H1 (cell line): ENCODE results near the gene LDLRAD4. TPM values are rescaled to one million over a fixed set of nuclear protein-coding genes. Genes with fewer than 3 reads are reported as not detected.

Experiments used
- CTCF ChIA-PET: fragments of 300-600 bp; sonication (Branson Sonifier 250); formaldehyde crosslinking; loops from one replicate; lab custom pipeline; 2021; ENCODE audit not compliant: partially characterized antibody; lab: Charles Lee
- POLR2A ChIA-PET: fragments of 300-600 bp; sonication (Branson Sonifier 250); formaldehyde crosslinking; loops from one replicate; lab custom pipeline; 2021; ENCODE audit warnings: inconsistent platforms; ENCODE audit not compliant: partially characterized antibody; lab: Charles Lee
- DNase-seq, 2 experiments: peaks; one replicate each; pipeline versions ENCODE4 v3.0.0 to v3.0.0-alpha.2; 2010 to 2022; ENCODE audit warnings: low spot score in 2 of 2, low read depth in 1 of 2, mixed read lengths in 1 of 2
- FAIRE-seq: peaks from 2 replicates; lab custom pipeline; 2011; peaks lifted over from hg19 to GRCh38; lab: Jason Lieb, UNC
- H2AFZ ChIP-seq: 2 replicates; pipeline ENCODE4 v1.8.1; 2012; ENCODE audit warnings: low read length, inconsistent platforms
- H2AK5ac ChIP-seq: 2 replicates; pipeline ENCODE4 v1.6.1; 2013; ENCODE audit warnings: low read depth, low read length
- H2BK120ac ChIP-seq: replicated peaks from 2 replicates; pipeline ENCODE3; 2013; ENCODE audit warnings: low read depth, low read length, inconsistent platforms
- H2BK12ac ChIP-seq: 2 replicates; pipeline ENCODE4 v1.6.1; 2013; ENCODE audit warnings: low read depth, low read length
- H2BK15ac ChIP-seq: 2 replicates; pipeline ENCODE4 v1.6.1; 2013; ENCODE audit warnings: low read length
- H2BK20ac ChIP-seq: 2 replicates; pipeline ENCODE4 v1.6.1; 2013; ENCODE audit warnings: low read length
- H2BK5ac ChIP-seq: 2 replicates; pipeline ENCODE4 v1.6.1; 2013; ENCODE audit warnings: low read depth, low read length
- H3K14ac ChIP-seq: 2 replicates; pipeline ENCODE4 v1.6.1; 2013; ENCODE audit warnings: inconsistent platforms; ENCODE audit not compliant: insufficient read length
- H3K18ac ChIP-seq: 2 replicates; pipeline ENCODE4 v1.6.1; 2013; ENCODE audit warnings: low read length; ENCODE audit errors: extremely low read depth
- H3K23ac ChIP-seq: 2 replicates; pipeline ENCODE4 v1.6.1; 2013; ENCODE audit warnings: inconsistent platforms; ENCODE audit not compliant: insufficient read length
- H3K23me2 ChIP-seq: 2 replicates; pipeline ENCODE4 v1.6.1; 2013; ENCODE audit warnings: low read depth, low read length
- H3K27ac ChIP-seq: 2 replicates; pipeline ENCODE4 v1.6.1; 2011; ENCODE audit warnings: low read depth, low read length, inconsistent platforms
- H3K27me3 ChIP-seq, 4 experiments: replicated peaks in 1 of 4; 1 replicate in 1 of 4; 2 replicates in 3 of 4; pipeline versions ENCODE4 v1.6.1 to v1.8.1; 2011 to 2013; ENCODE audit warnings: low read length in 3 of 4, mild to moderate bottlenecking in 3 of 4, inconsistent platforms in 2 of 4, mixed read lengths in 2 of 4, moderate library complexity in 1 of 4; ENCODE audit not compliant: control insufficient read depth in 3 of 4, insufficient read depth in 3 of 4; ENCODE audit errors: extremely low read depth in 1 of 4
- H3K36me3 ChIP-seq, 4 experiments: 2 replicates each; pipeline versions ENCODE4 v1.6.1 to v1.8.1; 2011 to 2013; ENCODE audit warnings: mild to moderate bottlenecking in 4 of 4, low read length in 3 of 4, moderate library complexity in 2 of 4, control low read depth in 1 of 4, inconsistent platforms in 1 of 4; ENCODE audit not compliant: insufficient read depth in 4 of 4, control insufficient read depth in 2 of 4
- H3K4ac ChIP-seq: replicated peaks from 2 replicates; pipeline ENCODE3; 2013; ENCODE audit warnings: low read length, low read depth, mixed read lengths, inconsistent platforms; ENCODE audit not compliant: insufficient read length
- H3K4me1 ChIP-seq, 4 experiments: replicated peaks in 1 of 4; 1 replicate in 1 of 4; 2 replicates in 3 of 4; pipeline versions ENCODE4 v1.6.1 to v1.8.1; 2011 to 2013; ENCODE audit warnings: low read length in 3 of 4, inconsistent platforms in 2 of 4, mixed read lengths in 1 of 4; ENCODE audit not compliant: insufficient read depth in 4 of 4, control insufficient read depth in 3 of 4
- H3K4me2 ChIP-seq, 2 experiments: 2 replicates each; pipeline versions ENCODE4 v1.6.1 to v1.8.1; 2011 to 2013; ENCODE audit warnings: low read depth in 2 of 2, low read length in 2 of 2, control low read depth in 1 of 2, inconsistent platforms in 1 of 2, mild to moderate bottlenecking in 1 of 2; ENCODE audit not compliant: insufficient read depth in 1 of 2
- H3K4me3 ChIP-seq, 4 experiments: fragments of 200-600, 300-600 bp in 1 of 4; sonication (generic), shearing (Covaris generic), sonication (Bioruptor Twin) in 1 of 4; 2 replicates each; pipeline versions ENCODE4 v1.5.1 to v1.8.1; 2011 to 2016; ENCODE audit warnings: low read length in 4 of 4, low read depth in 3 of 4, control low read depth in 2 of 4, inconsistent platforms in 2 of 4, mild to moderate bottlenecking in 2 of 4, mixed read lengths in 1 of 4, moderate library complexity in 1 of 4; ENCODE audit not compliant: insufficient read depth in 2 of 4; ENCODE audit errors: extremely low read depth in 1 of 4
- H3K56ac ChIP-seq: replicated peaks from 2 replicates; pipeline ENCODE3; 2013; ENCODE audit warnings: low read depth, mild to moderate bottlenecking, mixed read lengths, low read length, inconsistent platforms; ENCODE audit not compliant: insufficient read length
- H3K79me1 ChIP-seq: 2 replicates; pipeline ENCODE4 v1.6.1; 2013; ENCODE audit warnings: low read depth, low read length, control low read depth
- H3K79me2 ChIP-seq, 2 experiments: 2 replicates each; pipeline versions ENCODE4 v1.6.1 to v1.8.1; 2012 to 2013; ENCODE audit warnings: low read length in 2 of 2, mild to moderate bottlenecking in 2 of 2, inconsistent platforms in 1 of 2; ENCODE audit not compliant: insufficient read depth in 2 of 2, control insufficient read depth in 1 of 2
- H3K9ac ChIP-seq, 4 experiments: replicated peaks in 1 of 4; 1 replicate in 1 of 4; 2 replicates in 3 of 4; pipeline versions ENCODE4 v1.6.1 to v1.8.1; 2011 to 2013; ENCODE audit warnings: low read depth in 3 of 4, low read length in 3 of 4, control low read depth in 2 of 4, mild to moderate bottlenecking in 2 of 4, moderate library complexity in 2 of 4, inconsistent platforms in 1 of 4; ENCODE audit errors: extremely low read depth in 1 of 4
- H3K9me3 ChIP-seq, 2 experiments: 2 replicates each; pipeline versions ENCODE4 v1.6.1 to v1.8.1; 2012 to 2013; ENCODE audit warnings: mild to moderate bottlenecking in 2 of 2, moderate library complexity in 2 of 2, control low read depth in 1 of 2, inconsistent platforms in 1 of 2, low read depth in 1 of 2, low read length in 1 of 2, mixed read lengths in 1 of 2; ENCODE audit not compliant: insufficient read depth in 2 of 2
- H4K20me1 ChIP-seq, 2 experiments: replicated peaks in 1 of 2; 2 replicates each; pipeline versions ENCODE3 to v1.8.1; 2011 to 2013; ENCODE audit warnings: inconsistent platforms in 2 of 2, low read length in 2 of 2, mild to moderate bottlenecking in 1 of 2; ENCODE audit not compliant: insufficient read depth in 2 of 2, control insufficient read depth in 1 of 2
- H4K5ac ChIP-seq: 2 replicates; pipeline ENCODE4 v1.6.1; 2013; ENCODE audit warnings: low read length, low read depth, mixed read lengths, inconsistent platforms; ENCODE audit not compliant: insufficient read length
- H4K8ac ChIP-seq: 2 replicates; pipeline ENCODE4 v1.8.0; 2013; ENCODE audit warnings: mild to moderate bottlenecking, moderate library complexity, low read length, inconsistent platforms; ENCODE audit not compliant: insufficient read depth; ENCODE audit errors: extremely low read depth
- H4K91ac ChIP-seq: replicated peaks from 2 replicates; pipeline ENCODE3; 2013; ENCODE audit warnings: low read length, mixed read lengths, inconsistent platforms; ENCODE audit not compliant: insufficient read length
- CHD2 ChIP-seq: IDR thresholded peaks from 2 replicates; pipeline ENCODE4 v1.6.1; 2012; ENCODE audit warnings: low read length, improper control_type of control experiment
- CREB1 ChIP-seq: IDR thresholded peaks from 2 replicates; pipeline ENCODE4 v1.6.1; 2012; ENCODE audit warnings: inconsistent platforms
- POLR2A ChIP-seq, 2 experiments: IDR thresholded peaks; 1 replicate in 1 of 2; 2 replicates in 1 of 2; pipeline ENCODE4 v1.6.1; 2011; ENCODE audit warnings: low read depth in 2 of 2, low read length in 2 of 2, mild to moderate bottlenecking in 2 of 2; ENCODE audit errors: control extremely low read depth in 1 of 2
- SIRT6 ChIP-seq: IDR thresholded peaks from one replicate; pipeline ENCODE4 v1.7.1; 2012; ENCODE audit warnings: low read length, inconsistent platforms
- SRF ChIP-seq: IDR thresholded peaks from 2 replicates; pipeline ENCODE4 v1.6.1; 2011; ENCODE audit warnings: mild to moderate bottlenecking, low read depth, low read length, moderate library complexity
- WGBS, 2 experiments: shearing (Covaris generic) in 1 of 2; methylation state at CpG; one replicate each; pipeline versions ENCODE4 v1.1.6 to v1.1.7; 2013 to 2015; ENCODE audit warnings: low lambda C conversion rate in 2 of 2, mixed read lengths in 2 of 2, inconsistent platforms in 1 of 2, low coverage in 1 of 2, missing lambda C conversion rate in 1 of 2; ENCODE audit not compliant: insufficient replicate concordance in 2 of 2, insufficient coverage in 1 of 2, insufficient read length in 1 of 2; ENCODE audit errors: extremely low coverage in 1 of 2, missing lambda C conversion rate in 1 of 2; 5-methylcytosine and 5-hydroxymethylcytosine counted together
- polyA plus RNA-seq, 7 experiments: library from polyadenylated mRNA; depleted of rRNA in 3 of 7; stranded (reverse) in 5 of 7; unstranded in 2 of 7; fragments of >200 nt in 5 of 7; fragments of 200-250 nt in 2 of 7; gene quantifications; 1 replicate in 5 of 7; 2 replicates in 1 of 7; 4 replicates in 1 of 7; pipeline versions ENCODE4 v1.2.1 to v1.2.3, GENCODE V29; 2011 to 2013; ENCODE audit warnings: missing spikeins in 2 of 7, mixed read lengths in 2 of 7
- total RNA-seq: library from RNA; stranded (reverse); fragmentation: NEBNext Ultra II Directional; extraction: Animal tissue kit (Norgen Biotek cat#: 25700); gene quantifications from 2 replicates; pipeline ENCODE4 v1.2.1, GENCODE V29; 2021

Gene LDLRAD4
- total and polyA plus RNA-seq, 2 of the 8 experiments (the other 6 are each of a cell fraction or from before 2014, with no cell fraction given), result 0.77 to 1.4 TPM

- no peak overlapping the region for H2BK15ac ChIP-seq
- TF ChIP-seq CHD2, result no peak
- no peak for TF ChIP-seq SIRT6
- TF ChIP-seq POLR2A (IDR thresholded peaks at IDR 0.05; ENCODE audit: control extremely low read depth in 1 of 2, low read depth in 2 of 2, low read length in 2 of 2), result no peak
- TF ChIP-seq CREB1, result no peak
- TF ChIP-seq SRF, result no peak
- ChIA-PET POLR2A (no interaction called here), CTCF (interaction anchor here (1.1 to 1.2 kb wide), 2 partner anchors 105 to 160 kb away, joined by 3 to 4 read pairs; no protein-coding TSS in a partner anchor)
- no peak overlapping the region for H3K4ac ChIP-seq
- H3K27ac ChIP-seq, result no peak overlapping the region
- no peak overlapping the region for H2AK5ac ChIP-seq
- H4K20me1 ChIP-seq, result no peaks in the 10 kb centered on the region
- no peaks in the 10 kb centered on the region for H3K27me3 ChIP-seq
- no peak for DNase-seq
- H4K8ac ChIP-seq, result no peak overlapping the region
- no peak overlapping the region for H2BK12ac ChIP-seq
- no peak overlapping the region for H2BK5ac ChIP-seq
- H3K36me3 ChIP-seq, result no peaks in the 10 kb centered on the region
- H3K23me2 ChIP-seq, result no peaks in the 10 kb centered on the region
- H3K79me1 ChIP-seq, result no peaks in the 10 kb centered on the region
- no peak overlapping the region for H3K56ac ChIP-seq
- H3K4me1 ChIP-seq, result no peaks in the 10 kb centered on the region; a peak in 3 of 7 replicates
- H3K9ac ChIP-seq, result no peak overlapping the region
- no peak overlapping the region for H3K14ac ChIP-seq
- H2AFZ ChIP-seq, result no peak overlapping the region
- no peaks in the 10 kb centered on the region for H3K79me2 ChIP-seq
- no peak overlapping the region for H3K18ac ChIP-seq
- H3K9me3 ChIP-seq, result no peaks in the 10 kb centered on the region
- H3K23ac ChIP-seq, result no peak overlapping the region
- FAIRE-seq, result no peak
- no peak overlapping the region for H3K4me2 ChIP-seq
- H3K4me3 ChIP-seq, result no peak overlapping the region
- no peak overlapping the region for H4K91ac ChIP-seq
- no peak overlapping the region for H2BK120ac ChIP-seq
- H4K5ac ChIP-seq, result no peak overlapping the region
- no peak overlapping the region for H2BK20ac ChIP-seq
- WGBS, 2 experiments, result 95% methylated on average over 14 of the region's 14 CpGs; no CpG with 5 or more reads in 1 of the 2 experiments
Observed at GRCh38 chr18:13376841-13377351, 158.3 kb downstream of the LDLRAD4 start.
